GM12878 (cell line): ENCODE data around the gene PRX. TPM values are rescaled to one million over a fixed set of nuclear protein-coding genes. Genes with fewer than 3 reads are reported as not detected.

Experiments
- E2F8 ChIP-seq: fragments of 450-650 bp; IDR thresholded peaks from 2 replicates; pipeline ENCODE4 v1.6.1; 2018; ENCODE audit warnings: mild to moderate bottlenecking, low read depth, moderate library complexity; ENCODE audit not compliant: partially characterized antibody
- RELB ChIP-seq: fragments of 450-650 bp; IDR thresholded peaks from 2 replicates; pipeline ENCODE4 v1.6.1; 2017; ENCODE audit warnings: low read depth, mild to moderate bottlenecking, moderate library complexity
- SREBF2 ChIP-seq: IDR thresholded peaks from 2 replicates; pipeline ENCODE4 v1.6.1; 2012; ENCODE audit warnings: mild to moderate bottlenecking, low read length
- ZNF217 ChIP-seq: fragments of 450-650 bp; IDR thresholded peaks from 2 replicates; pipeline ENCODE4 v1.6.1; 2017; ENCODE audit warnings: antibody characterized with exemption, mild to moderate bottlenecking
- ZNF592 ChIP-seq: fragments of 450-650 bp; IDR thresholded peaks from 2 replicates; pipeline ENCODE4 v1.6.1; 2017; ENCODE audit warnings: mild to moderate bottlenecking, moderate library complexity
- ZSCAN29 ChIP-seq: fragments of 450-650 bp; IDR thresholded peaks from 2 replicates; pipeline ENCODE4 v1.6.1; 2017; ENCODE audit warnings: mild to moderate bottlenecking, moderate library complexity
- polyA plus RNA-seq, 11 experiments: library from polyadenylated mRNA; depleted of rRNA in 4 of 11; unstranded in 6 of 11; stranded (reverse) in 5 of 11; fragments of >200 nt; fragmentation: Nextera tagmentation in 4 of 11; fragmentation: Illumina TruSeq in 1 of 11; extraction: Ambion mirVana in 4 of 11; extraction: Trizol in 1 of 11; gene quantifications; 1 replicate in 1 of 11; 2 replicates in 10 of 11; pipeline versions ENCODE4 v1.2.1 to v1.2.3, GENCODE V29; 2011 to 2016; ENCODE audit warnings: inconsistent platforms in 2 of 11, missing spikeins in 2 of 11, low read depth in 1 of 11
- total RNA-seq, 4 experiments: library from RNA; depleted of rRNA in 3 of 4; stranded (reverse); fragments of >200 nt in 3 of 4; fragmentation: Illumina TruSeq in 1 of 4; extraction: Trizol in 1 of 4; gene quantifications; 2 replicates each; pipeline versions ENCODE4 v1.2.1 to v1.2.3, GENCODE V29; 2013 to 2021

Gene PRX
- total and polyA plus RNA-seq, 10 of the 15 experiments (the other 5 are each of a cell fraction or from before 2014, with no cell fraction given), result 0.02 to 1.4 (median 0.54) TPM; not detected in 1

GRCh38 chr19:40420766-40421765 is 7.9 kb upstream of the PRX start (continued):
- no peak for TF ChIP-seq ZNF592
- peak; percentile 61 for TF ChIP-seq ZNF217
- no peak for TF ChIP-seq ZSCAN29
- peak; percentile 76; the same call in 1 of the 2 replicates for TF ChIP-seq RELB
- no peak for TF ChIP-seq SREBF2
- TF ChIP-seq E2F8, result no peak
- TF ChIP-seq, all 136 proteins: peak for 55
